ENCODE results near the gene ARFGEF3.
"Not testable (repeated sequence)": the region's sequence is repeated elsewhere in the genome, so short reads cannot be mapped to it uniquely, and the experiment has no call there.

The ARFGEF3 gene

GRCh38 chr6:138211601-138212000 lies 49.9 kb downstream of the ARFGEF3 start:
- no peak overlapping the region for H3K4me3 ChIP-seq (ENCODE audit: low read length)
- no peak for DNase-seq (ENCODE audit: low read depth)
- no peak for TF ChIP-seq CTCF (conservative IDR thresholded peaks at IDR 0.05; ENCODE audit: low read length)

GRCh38 chr6:138212530-138212929 lies 50.8 kb downstream of the ARFGEF3 start:
- not testable (repeated sequence) for H3K4me3 ChIP-seq (ENCODE audit: low read length); DNase-seq (ENCODE audit: low read depth)

- no peak for TF ChIP-seq CTCF (conservative IDR thresholded peaks at IDR 0.05; ENCODE audit: low read length)
- H3K4me3 ChIP-seq (ENCODE audit: low read length), result no peak overlapping the region
- DNase-seq (ENCODE audit: low read depth), result no peak
These were observed 53.5 kb downstream of the ARFGEF3 start for GRCh38 chr6:138215093-138215782.

GRCh38 chr6:138218449-138218848 lies 56.7 kb downstream of the ARFGEF3 start, which contains the start of gene PBOV1:
PBOV1 (minus strand) TSS chr6:138218491; CDS start chr6:138218395, 96 bp downstream.
- no peak for DNase-seq (ENCODE audit: low read depth)
- no peak for TF ChIP-seq CTCF (conservative IDR thresholded peaks at IDR 0.05; ENCODE audit: low read length)
- H3K4me3 ChIP-seq (ENCODE audit: low read length), result no peak within 1 kb of the TSS

GRCh38 chr6:138219398-138219797 lies 57.7 kb downstream of the ARFGEF3 start:
- TF ChIP-seq CTCF (conservative IDR thresholded peaks at IDR 0.05; ENCODE audit: low read length), result no peak
- no peak for DNase-seq (ENCODE audit: low read depth)
- no peak overlapping the region for H3K4me3 ChIP-seq (ENCODE audit: low read length)

- no peak overlapping the region for H3K4me3 ChIP-seq (ENCODE audit: low read length)
- DNase-seq (ENCODE audit: low read depth), result no peak
- TF ChIP-seq CTCF (conservative IDR thresholded peaks at IDR 0.05; ENCODE audit: low read length), result no peak
These were observed 58.2 kb downstream of the ARFGEF3 start for GRCh38 chr6:138219901-138220300.

- DNase-seq (ENCODE audit: low read depth), result peak; percentile 46
- no peak for TF ChIP-seq CTCF (conservative IDR thresholded peaks at IDR 0.05; ENCODE audit: low read length)
- H3K4me3 ChIP-seq (ENCODE audit: low read length), result no peak overlapping the region
These were observed 61.3 kb downstream of the ARFGEF3 start for GRCh38 chr6:138222901-138223546.
